ENCODE measurements around the gene TFAM. TPM values are rescaled to one million over a fixed set of nuclear protein-coding genes. Genes with fewer than 3 reads are reported as not detected.

Gene TFAM
- total and polyA plus RNA-seq, 2 of the 8 experiments (the other 6 are each of a cell fraction or from before 2014, with no cell fraction given) = 29.3 to 97.3 TPM

DNA sequence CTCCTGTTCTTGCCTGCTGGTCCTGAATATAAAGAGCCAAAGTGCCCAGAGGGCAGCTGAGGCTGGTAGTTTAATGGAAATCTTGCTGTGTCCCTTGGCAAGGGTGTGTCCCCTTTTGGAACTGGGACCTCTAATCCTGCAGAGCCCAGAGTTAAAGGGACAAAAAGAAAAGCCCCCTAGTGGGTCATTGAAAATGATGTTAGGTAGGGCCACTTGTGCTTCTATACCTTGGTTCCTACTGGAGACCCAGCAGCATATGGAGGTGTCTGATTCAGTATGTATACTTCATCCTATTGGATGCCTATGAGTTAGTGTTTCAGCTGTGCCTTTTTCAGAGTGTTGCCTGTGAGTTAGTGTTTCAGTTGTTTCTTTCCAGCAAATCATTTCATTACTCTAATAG, 30.5 kb downstream of the TFAM start:
- no peak overlapping the region for H4K91ac ChIP-seq (replicated peaks; ENCODE audit: insufficient read length, low read length)
- no peak overlapping the region for H3K56ac ChIP-seq (replicated peaks; ENCODE audit: insufficient read length, low read depth, low read length)
- H2BK120ac ChIP-seq (replicated peaks; ENCODE audit: low read depth, low read length) = no peak overlapping the region
- H2AK5ac ChIP-seq (ENCODE audit: low read depth, low read length) = no peak overlapping the region
- no peak overlapping the region for H3K4me2 ChIP-seq (ENCODE audit: insufficient read depth in 1 of 2, low read depth in 2 of 2, low read length in 2 of 2)
- no peaks in the 10 kb centered on the region for H3K79me1 ChIP-seq (ENCODE audit: low read depth, low read length)
- H3K79me2 ChIP-seq (ENCODE audit: control insufficient read depth in 1 of 2, insufficient read depth in 2 of 2, low read length in 2 of 2) = no peaks in the 10 kb centered on the region
- H3K4me1 ChIP-seq (replicated peaks in 1 of 4; ENCODE audit: control insufficient read depth in 3 of 4, insufficient read depth in 4 of 4, low read length in 3 of 4) = peaks cover 0 to 6% (median 0%) of the 10 kb centered on the region in 4 experiments; a peak in 2 of 7 replicates
- no peak overlapping the region for H2BK12ac ChIP-seq (ENCODE audit: low read depth, low read length)
- no peak overlapping the region for H3K4ac ChIP-seq (replicated peaks; ENCODE audit: insufficient read length, low read depth, low read length)
- no peak overlapping the region for H2AFZ ChIP-seq (ENCODE audit: low read length)
- no peak overlapping the region for H3K27ac ChIP-seq (ENCODE audit: low read depth, low read length)
- no peak overlapping the region for H2BK15ac ChIP-seq (ENCODE audit: low read length)
- no peak overlapping the region for H3K9ac ChIP-seq (replicated peaks in 1 of 4; ENCODE audit: extremely low read depth in 1 of 4, low read depth in 3 of 4, low read length in 3 of 4)
- TF ChIP-seq ZNF274 (IDR thresholded peaks at IDR 0.05; ENCODE audit: borderline replicate concordance, extremely low read depth, low read length) = no peak
- TF ChIP-seq CBX8 (IDR thresholded peaks at IDR 0.05; ENCODE audit: borderline replicate concordance, low read depth, low read length) = no peak
- no peak for TF ChIP-seq SP1 (IDR thresholded peaks at IDR 0.05; ENCODE audit: low read depth, low read length)
- no peak for TF ChIP-seq TAF7 (optimal IDR thresholded peaks at IDR 0.05; ENCODE audit: borderline replicate concordance, low read depth, low read length)
- TF ChIP-seq GTF2F1 (IDR thresholded peaks at IDR 0.05; ENCODE audit: borderline replicate concordance, low read depth, low read length) = no peak
- TF ChIP-seq, protein P1, sequence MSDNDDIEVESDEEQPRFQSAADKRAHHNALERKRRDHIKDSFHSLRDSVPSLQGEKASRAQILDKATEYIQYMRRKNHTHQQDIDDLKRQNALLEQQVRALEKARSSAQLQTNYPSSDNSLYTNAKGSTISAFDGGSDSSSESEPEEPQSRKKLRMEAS (IDR thresholded peaks at IDR 0.05) = no peak
- H3K23ac ChIP-seq (ENCODE audit: insufficient read length) = no peak overlapping the region
- H3K23me2 ChIP-seq (ENCODE audit: low read depth, low read length) = no peaks in the 10 kb centered on the region
- no peak for FAIRE-seq
- H3K14ac ChIP-seq (ENCODE audit: insufficient read length) = no peak overlapping the region
- CTCF ChIA-PET (ENCODE audit: partially characterized antibody) = interaction anchor here (0.7 to 5.3 kb wide), 14 partner anchors 11 to 362 kb away, joined by 3 to 38 read pairs (median 5); partner anchors contain the start of gene TFAM
- no peak overlapping the region for H2BK5ac ChIP-seq (ENCODE audit: low read depth, low read length)
- H3K18ac ChIP-seq (ENCODE audit: extremely low read depth, low read length) = no peak overlapping the region
- H2BK20ac ChIP-seq (ENCODE audit: low read length) = no peak overlapping the region
- H4K20me1 ChIP-seq (replicated peaks in 1 of 2; ENCODE audit: control insufficient read depth in 1 of 2, insufficient read depth in 2 of 2, low read length in 2 of 2) = no peaks in the 10 kb centered on the region
- no peaks in the 10 kb centered on the region for H3K36me3 ChIP-seq (ENCODE audit: control insufficient read depth in 2 of 4, insufficient read depth in 4 of 4, low read length in 3 of 4)
- no peak for DNase-seq (ENCODE audit: low read depth in 1 of 2, low spot score in 2 of 2)
- H3K9me3 ChIP-seq (ENCODE audit: insufficient read depth in 2 of 2, low read depth in 1 of 2, low read length in 1 of 2) = no peaks in the 10 kb centered on the region
- POLR2A ChIA-PET (ENCODE audit: partially characterized antibody) = no interaction called here
- H3K4me3 ChIP-seq (ENCODE audit: extremely low read depth in 1 of 4, insufficient read depth in 2 of 4, low read depth in 3 of 4, low read length in 4 of 4) = no peak overlapping the region
- no peak overlapping the region for H4K8ac ChIP-seq (ENCODE audit: extremely low read depth, insufficient read depth, low read length)
- H4K5ac ChIP-seq (ENCODE audit: insufficient read length, low read depth, low read length) = no peak overlapping the region
- H3K27me3 ChIP-seq (replicated peaks in 1 of 4; ENCODE audit: control insufficient read depth in 3 of 4, extremely low read depth in 1 of 4, insufficient read depth in 3 of 4, low read length in 3 of 4) = no peaks in the 10 kb centered on the region

Data from H1 (cell line).